GM21786 (cell line): Measurements from ENCODE around the gene MUC5AC.
"Not testable (repeated sequence)": the region's sequence is repeated elsewhere in the genome, so short reads cannot be mapped to it uniquely, and the experiment has no call there.

ENCODE experiments used
- ATAC-seq: cut with Tn5 transposase; IDR thresholded peaks from one replicate; pipeline ENCODE4 v1.9.1; 2021; ENCODE audit not compliant: unreplicated experiment

MUC5AC gene

DNA sequence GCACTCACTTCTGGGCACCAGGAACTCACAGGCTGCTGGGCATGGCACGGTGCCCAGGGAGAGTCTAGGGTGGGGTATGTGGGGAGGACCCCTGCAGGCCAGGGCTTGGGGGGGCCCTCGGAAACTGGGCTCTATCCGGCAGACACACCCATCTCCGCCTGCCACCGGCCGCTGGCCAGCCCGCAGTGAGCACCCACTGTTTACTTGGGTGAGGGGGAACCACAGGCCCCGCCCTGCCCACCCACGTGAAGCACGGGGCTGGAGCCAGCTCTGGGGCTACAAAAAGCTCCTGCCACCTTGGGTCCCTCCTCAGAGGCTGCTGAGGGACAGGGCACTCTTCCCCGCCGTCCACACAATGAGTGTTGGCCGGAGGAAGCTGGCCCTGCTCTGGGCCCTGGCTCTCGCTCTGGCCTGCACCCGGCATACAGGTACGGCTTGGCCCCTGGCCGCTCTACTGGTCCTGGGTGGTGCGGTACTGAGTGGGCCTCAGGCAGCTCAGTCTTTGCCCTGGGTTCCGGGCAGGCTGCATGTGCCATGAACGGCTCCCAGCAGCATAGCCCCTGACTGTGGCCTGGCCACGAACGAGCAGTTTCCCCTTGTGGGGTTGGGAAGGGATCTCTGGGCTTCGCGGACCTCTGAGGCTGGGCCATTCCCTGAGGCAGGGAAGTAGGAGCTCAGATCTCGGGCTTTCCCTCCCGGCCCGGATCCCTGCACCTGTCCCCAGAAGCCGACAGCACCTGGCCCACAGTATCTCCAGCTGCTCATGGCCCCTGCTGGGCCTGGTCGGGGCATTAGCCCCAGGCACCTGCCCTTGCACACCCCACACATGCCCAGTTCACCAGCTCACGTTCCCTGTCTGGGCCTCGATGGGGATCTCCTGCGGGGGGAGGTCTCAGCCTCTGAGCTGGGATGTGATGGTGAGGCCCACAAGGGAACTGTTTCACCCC, at the start of gene MUC5AC:
MUC5AC (plus strand) TSS at position 309 of the 947 bp plus-strand sequence; CDS start at position 356, 47 bp downstream.
- no peak for ATAC-seq

DNA sequence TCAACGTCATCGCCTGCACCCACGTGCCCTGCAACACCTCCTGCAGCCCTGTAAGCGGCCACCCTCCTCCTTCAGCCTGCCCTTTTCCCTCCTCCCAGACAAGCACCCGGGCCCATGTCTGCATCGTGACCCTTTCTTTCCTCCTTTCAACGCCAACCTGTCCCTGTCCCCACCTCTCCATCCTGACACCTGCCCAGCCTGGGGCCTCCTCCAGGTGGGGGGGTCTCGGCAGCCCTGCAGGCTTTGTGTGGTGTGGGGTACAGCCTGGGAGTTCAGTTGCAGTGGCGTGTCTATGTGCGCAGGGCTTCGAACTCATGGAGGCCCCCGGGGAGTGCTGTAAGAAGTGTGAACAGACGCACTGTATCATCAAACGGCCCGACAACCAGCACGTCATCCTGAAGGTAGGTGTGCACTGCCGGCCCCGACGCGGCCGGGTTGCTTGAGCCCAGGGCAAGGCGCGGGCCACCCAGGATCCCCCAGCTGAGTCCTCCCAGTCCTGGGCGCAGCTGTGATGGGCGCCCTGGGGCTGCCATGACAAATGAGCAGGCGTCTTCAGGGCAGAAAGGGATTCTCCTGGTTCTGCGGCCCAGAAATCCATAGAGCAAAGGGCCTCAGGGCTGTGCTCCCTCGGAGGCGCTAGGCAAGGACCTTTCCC, 49.4 kb upstream of the MUC5AC start:
- no peak for ATAC-seq

DNA sequence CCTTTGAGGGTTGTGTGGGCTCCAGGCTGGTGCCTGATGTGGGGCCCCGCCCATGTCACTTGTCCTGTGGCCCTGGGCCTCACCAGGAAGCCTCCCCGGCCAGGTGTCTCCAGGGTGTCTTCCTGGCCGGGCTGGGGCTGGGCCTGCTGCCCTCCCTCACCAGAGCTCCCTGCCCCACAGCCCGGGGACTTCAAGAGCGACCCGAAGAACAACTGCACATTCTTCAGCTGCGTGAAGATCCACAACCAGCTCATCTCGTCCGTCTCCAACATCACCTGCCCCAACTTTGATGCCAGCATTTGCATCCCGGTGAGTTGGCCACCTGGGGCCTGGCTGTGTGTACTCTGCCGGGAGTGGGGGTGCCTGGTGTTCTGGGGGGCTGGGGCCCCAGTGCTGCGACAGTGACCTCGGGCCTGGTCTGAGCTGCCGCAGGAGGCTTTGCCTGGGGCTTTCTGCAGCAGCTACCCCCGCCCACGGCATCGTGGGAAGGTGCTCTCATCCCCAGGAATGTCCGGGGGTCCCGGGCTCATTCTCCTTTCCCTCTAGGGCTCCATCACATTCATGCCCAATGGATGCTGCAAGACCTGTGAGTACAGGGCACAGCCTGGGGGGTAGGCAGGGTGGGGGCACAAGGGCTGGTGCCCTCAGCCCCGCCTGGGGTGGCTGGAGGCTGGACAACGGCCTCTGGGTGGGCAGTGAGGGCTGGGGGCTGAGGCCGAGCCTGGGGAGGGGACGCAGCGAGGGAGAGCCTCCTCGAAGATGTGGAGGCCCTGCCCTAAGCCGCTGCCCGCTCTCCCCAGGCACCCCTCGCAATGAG, 48.4 kb upstream of the MUC5AC start:
- no peak for ATAC-seq

DNA sequence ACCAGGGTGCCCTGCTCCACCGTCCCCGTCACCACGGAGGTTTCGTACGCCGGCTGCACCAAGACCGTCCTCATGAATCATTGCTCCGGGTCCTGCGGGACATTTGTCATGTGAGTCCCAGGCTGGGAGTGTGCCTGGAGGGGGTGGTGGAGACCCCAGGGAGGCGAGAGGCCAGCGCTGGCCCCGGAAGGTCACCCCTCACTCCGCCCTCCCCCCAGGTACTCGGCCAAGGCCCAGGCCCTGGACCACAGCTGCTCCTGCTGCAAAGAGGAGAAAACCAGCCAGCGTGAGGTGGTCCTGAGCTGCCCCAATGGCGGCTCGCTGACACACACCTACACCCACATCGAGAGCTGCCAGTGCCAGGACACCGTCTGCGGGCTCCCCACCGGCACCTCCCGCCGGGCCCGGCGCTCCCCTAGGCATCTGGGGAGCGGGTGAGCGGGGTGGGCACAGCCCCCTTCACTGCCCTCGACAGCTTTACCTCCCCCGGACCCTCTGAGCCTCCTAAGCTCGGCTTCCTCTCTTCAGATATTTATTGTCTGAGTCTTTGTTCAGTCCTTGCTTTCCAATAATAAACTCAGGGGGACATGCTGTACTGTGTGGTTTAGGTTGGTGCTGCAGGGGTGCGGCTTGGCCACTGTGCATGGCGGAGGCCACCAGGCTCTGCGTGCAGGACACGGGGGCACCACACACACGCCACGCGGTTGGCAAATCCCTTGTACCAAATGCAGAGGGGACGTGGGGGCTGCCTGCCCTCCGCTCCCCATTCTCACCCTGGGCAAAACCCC, 47.6 kb upstream of the MUC5AC start:
- no peak for ATAC-seq

GRCh38 chr11:1111545-1112212, 46.1 kb upstream of the MUC5AC start:
- ATAC-seq, result no peak

GRCh38 chr11:1112351-1113191, 45.2 kb upstream of the MUC5AC start:
- ATAC-seq, result no peak

- no peak for ATAC-seq
These were observed 44.1 kb upstream of the MUC5AC start for GRCh38 chr11:1113405-1114201.

DNA sequence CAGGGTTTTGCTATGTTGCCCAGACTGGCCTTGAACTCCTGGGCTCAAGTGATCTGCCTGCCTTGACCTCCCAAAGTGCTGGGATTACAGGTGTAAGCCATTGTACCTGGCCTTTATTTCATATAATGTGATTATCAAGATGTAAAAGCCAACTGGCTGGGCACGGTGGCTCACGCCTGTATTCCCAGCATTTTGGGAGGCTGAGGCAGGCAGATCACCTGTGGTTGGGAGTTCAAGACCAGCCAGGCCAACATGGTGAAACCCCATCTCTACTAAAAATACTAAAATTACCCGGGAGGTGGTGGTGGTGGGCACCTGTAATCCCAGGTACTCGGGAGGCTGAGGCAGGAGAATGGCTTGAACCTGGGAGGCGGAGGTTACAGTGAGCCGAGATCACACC, 42.5 kb upstream of the MUC5AC start:
- ATAC-seq, result not testable (repeated sequence)

- ATAC-seq, result no peak
These were observed 41.6 kb upstream of the MUC5AC start for GRCh38 chr11:1116104-1116503.

DNA sequence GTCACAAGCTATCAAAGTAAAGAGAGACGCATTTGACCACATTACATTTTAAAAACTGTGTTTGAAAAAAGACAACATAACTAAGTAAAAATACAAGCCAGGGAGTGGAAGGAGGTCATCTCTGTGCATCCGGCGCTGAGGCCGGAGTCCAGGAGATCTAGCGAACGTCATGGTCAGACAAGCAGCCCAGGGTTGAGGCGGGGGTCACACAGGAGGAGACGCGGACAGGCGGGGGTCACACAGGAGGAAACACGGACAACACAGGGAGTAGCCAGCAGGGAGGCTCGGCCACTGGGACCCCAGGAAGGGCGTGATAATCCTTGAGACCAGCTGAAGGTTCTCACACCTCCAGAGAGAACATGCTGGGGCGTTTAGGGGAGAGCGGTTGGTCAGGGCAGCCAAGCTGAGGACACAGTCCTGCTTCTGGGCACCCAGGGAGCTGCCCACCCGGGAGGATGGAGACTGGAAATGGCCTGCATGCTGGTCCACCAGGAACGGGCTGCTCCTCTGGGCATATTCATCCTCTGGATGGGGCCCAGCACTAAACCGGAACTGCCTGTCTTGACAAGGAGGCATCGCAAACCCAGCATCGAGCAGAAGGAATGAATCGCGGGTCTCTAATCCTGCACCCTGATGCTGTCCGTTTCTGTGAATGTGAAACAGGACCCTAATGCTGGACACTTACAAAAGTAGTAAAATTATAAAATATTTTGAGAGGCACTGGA, 40.9 kb upstream of the MUC5AC start:
- no peak for ATAC-seq

DNA sequence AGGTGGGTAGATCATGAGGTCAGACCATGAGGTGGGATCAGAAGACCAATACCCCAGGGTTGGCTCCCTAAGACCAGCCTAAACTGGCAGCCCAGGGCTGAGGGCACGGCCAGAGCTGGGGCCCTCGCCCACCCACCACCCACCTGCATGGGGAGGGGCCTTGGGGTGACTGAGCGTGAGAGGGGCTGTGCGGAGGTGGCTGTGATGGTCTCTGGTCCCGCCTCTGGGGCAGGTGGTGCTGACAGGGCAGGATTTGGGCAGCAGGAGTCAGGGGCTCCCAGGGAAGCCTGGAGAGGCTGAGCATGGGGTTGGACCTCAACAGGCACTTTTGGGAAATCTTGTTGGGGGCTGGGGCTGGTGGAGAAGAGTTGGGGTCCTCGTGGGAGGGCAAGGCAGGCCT, 39.8 kb upstream of the MUC5AC start:
- no peak for ATAC-seq

- ATAC-seq, result no peak
These were observed 38.8 kb upstream of the MUC5AC start for GRCh38 chr11:1118755-1119603.

GRCh38 chr11:1119604-1120146, 38.1 kb upstream of the MUC5AC start:
- no peak for ATAC-seq

DNA sequence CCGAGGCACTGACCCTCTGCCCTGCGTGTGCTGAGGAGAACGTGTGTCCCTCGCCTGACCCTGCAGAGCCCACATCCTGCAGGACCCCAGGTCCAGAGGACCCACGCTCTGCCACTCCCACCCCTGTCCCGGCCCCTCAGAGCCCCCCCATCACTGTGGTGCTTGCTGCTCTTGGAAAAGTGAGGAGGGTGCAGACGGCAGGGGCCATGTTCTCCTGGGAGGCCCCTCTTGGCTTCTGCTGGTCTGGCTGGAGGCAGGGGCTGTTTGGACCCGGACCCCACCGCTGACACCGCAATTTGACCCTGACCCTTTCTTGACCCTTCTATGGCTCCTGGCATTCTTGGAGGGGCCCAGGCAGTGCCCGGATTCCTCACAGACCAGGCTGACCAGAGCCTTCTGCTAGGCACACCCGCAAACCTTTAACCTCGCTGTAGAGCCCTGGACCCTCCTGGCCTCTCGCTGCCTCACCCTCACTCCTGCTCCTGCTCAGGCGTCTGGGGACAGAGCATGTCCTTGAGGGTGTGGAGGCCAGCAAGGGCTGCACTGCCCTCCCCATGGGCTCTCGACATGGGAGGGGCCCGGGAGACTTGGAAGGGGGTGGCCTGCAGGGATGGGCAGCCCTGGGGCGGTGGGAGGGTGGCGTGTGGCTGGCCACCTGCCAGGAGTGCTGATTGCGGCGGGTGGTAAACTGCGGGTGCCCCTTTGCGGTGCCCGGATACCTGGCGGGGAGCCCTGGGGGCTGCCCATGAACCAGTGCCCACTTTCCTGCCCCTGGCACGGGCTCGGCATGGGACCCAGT, 37.0 kb upstream of the MUC5AC start:
- ATAC-seq, result no peak

- no peak for ATAC-seq
These were observed 36.4 kb upstream of the MUC5AC start for GRCh38 chr11:1121331-1121812.
